Measurements from ENCODE around the gene C1QL3. TPM values are rescaled to one million over a fixed set of nuclear protein-coding genes. Genes with fewer than 3 reads are reported as not detected.

C1QL3 gene
- total RNA-seq, 6 donors from 2014 or later: 0.15 TPM; not detected in 5

DNA sequence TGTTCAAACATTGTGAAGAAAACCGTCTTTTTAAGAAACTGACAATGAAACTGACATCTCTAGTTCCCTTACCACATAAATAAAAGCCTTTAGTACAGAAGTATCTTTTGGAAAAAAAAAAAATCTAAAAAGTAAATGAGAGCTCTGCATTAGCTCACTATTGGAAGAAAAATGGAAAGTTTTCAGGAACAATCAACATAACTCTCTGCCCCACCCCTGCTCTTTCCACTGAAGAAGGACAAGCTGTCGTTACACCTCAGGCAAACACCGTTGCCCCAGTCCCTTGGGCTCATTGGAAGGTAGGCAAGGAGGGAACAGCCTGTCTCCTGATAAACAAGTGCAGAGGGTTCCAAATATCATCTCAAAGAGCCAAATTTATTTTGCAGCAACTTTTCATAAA, 22.4 kb upstream of the C1QL3 start:
- 57 to 72% methylated on average over 3 of the region's 3 CpGs for WGBS, 2 donors
- no peaks in the 10 kb centered on the region for H3K9me3 ChIP-seq
- DNase-seq: no peak
- no peak overlapping the region for H3K4me3 ChIP-seq
- TF ChIP-seq EP300 (IDR thresholded peaks at IDR 0.05): no peak
- no peak for TF ChIP-seq POLR2A (IDR thresholded peaks at IDR 0.05)
- no peak for TF ChIP-seq CTCF (IDR thresholded peaks at IDR 0.05)
- TF ChIP-seq POLR2AphosphoS5 (IDR thresholded peaks at IDR 0.05): no peak
- no peaks in the 10 kb centered on the region for H3K4me1 ChIP-seq
- H3K27ac ChIP-seq: no peak overlapping the region
- ATAC-seq (ENCODE audit: low FRiP score in 2 of 2): no peak
- no peaks in the 10 kb centered on the region for H3K36me3 ChIP-seq
- no peaks in the 10 kb centered on the region for H3K27me3 ChIP-seq

- no peak for ATAC-seq (ENCODE audit: low FRiP score in 2 of 2)
- no peaks in the 10 kb centered on the region for H3K4me1 ChIP-seq
- 95 to 96% methylated on average over 5 of the region's 5 CpGs for WGBS, 2 donors
These were observed 14.5 kb upstream of the C1QL3 start for GRCh38 chr10:16536155-16536554.

GRCh38 chr10:16529853-16530252, 8.2 kb upstream of the C1QL3 start:
- no peaks in the 10 kb centered on the region for H3K36me3 ChIP-seq
- WGBS, 2 donors: 79 to 83% methylated on average over 3 of the region's 3 CpGs
- H3K27ac ChIP-seq: no peak overlapping the region
- no peaks in the 10 kb centered on the region for H3K27me3 ChIP-seq
- no peaks in the 10 kb centered on the region for H3K9me3 ChIP-seq
- DNase-seq: no peak
- ATAC-seq (ENCODE audit: low FRiP score in 2 of 2): no peak
- H3K4me3 ChIP-seq: no peak overlapping the region
- H3K4me1 ChIP-seq: no peaks in the 10 kb centered on the region
- TF ChIP-seq POLR2A (IDR thresholded peaks at IDR 0.05) (no peak), EP300 (IDR thresholded peaks at IDR 0.05) (no peak), CTCF (IDR thresholded peaks at IDR 0.05) (no peak), POLR2AphosphoS5 (IDR thresholded peaks at IDR 0.05) (no peak)

More at GRCh38 chr10:16536155-16536554, 14.5 kb upstream of the C1QL3 start:
- DNase-seq: no peak
- Histone ChIP-seq H3K9me3 (no peaks in the 10 kb centered on the region), H3K27ac (no peak overlapping the region), H3K27me3 (no peaks in the 10 kb centered on the region), H3K4me3 (no peak overlapping the region), H3K36me3 (no peaks in the 10 kb centered on the region)
- no peak for TF ChIP-seq POLR2A (IDR thresholded peaks at IDR 0.05)
- TF ChIP-seq POLR2AphosphoS5 (IDR thresholded peaks at IDR 0.05): no peak
- no peak for TF ChIP-seq EP300 (IDR thresholded peaks at IDR 0.05)

DNA sequence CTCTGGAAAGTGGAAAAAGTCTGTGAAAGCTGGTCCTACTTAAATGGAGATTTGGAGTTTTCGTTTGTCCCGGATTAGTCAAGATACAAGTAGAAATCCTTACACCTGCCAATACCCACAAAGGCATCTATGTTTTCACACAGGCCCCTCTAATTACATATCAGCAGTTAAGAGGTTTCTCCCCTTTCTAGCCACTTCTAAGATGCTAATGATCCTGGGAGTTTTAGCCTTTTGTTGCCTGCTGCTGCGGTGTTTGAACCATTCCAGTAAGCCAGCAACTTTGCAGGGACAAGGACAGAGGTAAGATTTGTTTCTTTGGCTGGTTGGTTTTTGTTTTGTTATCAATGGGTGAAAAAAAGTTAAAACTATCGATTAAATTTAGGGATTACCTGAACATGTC, 5.8 kb upstream of the C1QL3 start:
- H3K27me3 ChIP-seq: no peaks in the 10 kb centered on the region
- no peak for TF ChIP-seq EP300 (IDR thresholded peaks at IDR 0.05)
- no peak for TF ChIP-seq POLR2A (IDR thresholded peaks at IDR 0.05)
- TF ChIP-seq CTCF (IDR thresholded peaks at IDR 0.05): no peak
- no peak for TF ChIP-seq POLR2AphosphoS5 (IDR thresholded peaks at IDR 0.05)
- H3K4me3 ChIP-seq: no peak overlapping the region
- ATAC-seq (ENCODE audit: low FRiP score in 2 of 2): no peak
- 66 to 69% methylated on average over 4 of the region's 4 CpGs for WGBS, 2 donors
- H3K36me3 ChIP-seq: no peaks in the 10 kb centered on the region
- no peaks in the 10 kb centered on the region for H3K4me1 ChIP-seq
- H3K9me3 ChIP-seq: no peaks in the 10 kb centered on the region
- H3K27ac ChIP-seq: no peak overlapping the region
- DNase-seq: no peak

DNA sequence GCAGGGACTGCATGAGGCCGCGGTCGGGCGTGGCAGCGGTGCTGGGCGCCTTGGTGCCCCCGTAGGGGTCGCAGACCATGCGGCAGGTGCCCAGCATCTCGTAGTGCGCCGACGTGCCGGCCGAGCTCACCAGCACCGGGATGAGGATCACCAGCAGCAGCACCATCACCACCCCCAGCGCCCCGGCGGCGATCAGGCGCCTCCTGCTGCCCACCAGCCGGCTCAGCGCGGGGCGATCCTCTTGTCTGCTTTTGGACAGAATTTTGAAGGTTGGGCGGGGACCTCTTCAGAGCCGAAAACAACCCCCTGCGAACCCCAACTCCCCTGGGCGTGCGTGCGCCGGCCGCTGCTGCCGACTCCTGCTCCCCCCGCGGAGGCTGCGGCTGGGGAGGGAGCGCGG, 779 bp downstream of the C1QL3 start:
- H3K36me3 ChIP-seq: no peaks in the 10 kb centered on the region
- H3K4me1 ChIP-seq: peaks cover 21 to 30% (median 24%) of the 10 kb centered on the region in 4 donors
- peaks cover 0 to 25% (median 22%) of the 10 kb centered on the region in 4 donors for H3K27me3 ChIP-seq
- no peaks in the 10 kb centered on the region for H3K9me3 ChIP-seq
- peak in 1 of 6 experiments; percentile 12 for TF ChIP-seq CTCF (IDR thresholded peaks at IDR 0.05)
- no peak for TF ChIP-seq EP300 (IDR thresholded peaks at IDR 0.05)
- H3K4me3 ChIP-seq: peak overlapping the region in 3 of 4 donors; percentile 34 to 53 (median 48)
- DNase-seq (peak in 1 of 2 donors; percentile 87), ATAC-seq (ENCODE audit: low FRiP score in 2 of 2) (peak in 1 of 2 donors; percentile 8)
- WGBS, 2 donors: 0% methylated on average over 11 of the region's 39 CpGs; no CpG with 5 or more reads in 1 of the 2 donors
- H3K27ac ChIP-seq: no peak overlapping the region

Measured in upper lobe of left lung (tissue), 6 donors.